Bronchial epithelial cell (primary cell): Measurements from ENCODE around the gene BCAR3. TPM values are rescaled to one million over a fixed set of nuclear protein-coding genes. Genes with fewer than 3 reads are reported as not detected.

Experiments used
- DNase-seq: peaks from one replicate; pipeline ENCODE4 v3.0.0-alpha.2; 2010; ENCODE audit warnings: low read depth
- FAIRE-seq: peaks from 2 replicates; lab custom pipeline; 2011; peaks lifted over from hg19 to GRCh38; lab: Jason Lieb, UNC
- H3K27me3 ChIP-seq: 2 replicates; pipeline ENCODE4 v1.5.1; 2011; ENCODE audit warnings: low read length; ENCODE audit not compliant: control insufficient read depth, insufficient read depth
- H3K36me3 ChIP-seq: 2 replicates; pipeline ENCODE4 v1.5.1; 2011; ENCODE audit warnings: low read length; ENCODE audit not compliant: control insufficient read depth, insufficient read depth
- H3K4me3 ChIP-seq: 2 replicates; pipeline ENCODE4 v1.5.1; 2011; ENCODE audit warnings: mild to moderate bottlenecking, low read depth, low read length, control low read depth
- CTCF ChIP-seq: IDR thresholded peaks from 2 replicates; pipeline ENCODE4 v1.5.1; 2011; ENCODE audit warnings: mild to moderate bottlenecking, moderate library complexity, low read length, control low read depth, inconsistent platforms; ENCODE audit not compliant: insufficient read depth, severe bottlenecking
- total RNA-seq: library from RNA; depleted of rRNA; stranded (reverse); fragments of >200 nt; gene quantifications from 2 replicates; pipeline ENCODE4 v1.2.1, GENCODE V29; 2014

BCAR3 gene
- total RNA-seq, 1 donor from 2014 or later: 69.5 TPM

GRCh38 chr1:93616996-93617669 is 64.5 kb downstream of the BCAR3 start:
- no peak overlapping the region for H3K4me3 ChIP-seq
- H3K36me3 ChIP-seq: no peaks in the 10 kb centered on the region
- FAIRE-seq (no peak), DNase-seq (no peak)
- no peak for TF ChIP-seq CTCF
- no peaks in the 10 kb centered on the region for H3K27me3 ChIP-seq

GRCh38 chr1:93616221-93616995 is 65.2 kb downstream of the BCAR3 start:
- FAIRE-seq: no peak
- no peak for DNase-seq
- no peak for TF ChIP-seq CTCF
- Histone ChIP-seq H3K4me3 (no peak overlapping the region), H3K27me3 (no peaks in the 10 kb centered on the region), H3K36me3 (no peaks in the 10 kb centered on the region)

GRCh38 chr1:93615582-93616150 is 66.0 kb downstream of the BCAR3 start:
- Histone ChIP-seq H3K4me3 (no peak overlapping the region), H3K27me3 (no peaks in the 10 kb centered on the region), H3K36me3 (no peaks in the 10 kb centered on the region)
- FAIRE-seq: no peak
- peak; percentile 74 for DNase-seq
- TF ChIP-seq CTCF: no peak

GRCh38 chr1:93614986-93615581 is 66.6 kb downstream of the BCAR3 start:
- TF ChIP-seq CTCF: no peak
- DNase-seq (peak; percentile 84), FAIRE-seq (no peak)
- H3K36me3 ChIP-seq: no peaks in the 10 kb centered on the region
- H3K4me3 ChIP-seq: no peak overlapping the region
- H3K27me3 ChIP-seq: no peaks in the 10 kb centered on the region

GRCh38 chr1:93614541-93614940 is 67.1 kb downstream of the BCAR3 start:
- DNase-seq (peak; percentile 93), FAIRE-seq (no peak)
- H3K4me3 ChIP-seq: no peak overlapping the region
- no peaks in the 10 kb centered on the region for H3K36me3 ChIP-seq
- H3K27me3 ChIP-seq: no peaks in the 10 kb centered on the region
- TF ChIP-seq CTCF: no peak
